Neural progenitor cell (in vitro differentiated cells): ENCODE data around the gene CFAP97D1. TPM values are rescaled to one million over a fixed set of nuclear protein-coding genes. Genes with fewer than 3 reads are reported as not detected.
"Not testable (repeated sequence)": the region's sequence is repeated elsewhere in the genome, so short reads cannot be mapped to it uniquely, and the experiment has no call there.

Source experiments
- DNase-seq: peaks from one replicate; pipeline ENCODE4 v3.0.0-alpha.2; 2016; ENCODE audit warnings: low spot score
- H2AFZ ChIP-seq: fragments of 200-600 bp; sonication (generic); replicated peaks from 2 replicates; pipeline ENCODE4 v1.6.1; 2016; ENCODE audit warnings: antibody characterized with exemption
- H3F3A ChIP-seq: fragments of 200-600 bp; sonication (generic); 2 replicates; pipeline ENCODE4 v1.6.1; 2016; ENCODE audit warnings: antibody characterized with exemption, low read depth
- H3K27ac ChIP-seq: fragments of 200-600 bp; sonication (generic); 2 replicates; pipeline ENCODE4 v1.5.1; 2016; ENCODE audit warnings: mild to moderate bottlenecking
- H3K27me3 ChIP-seq: fragments of 200-600 bp; sonication (generic); 2 replicates; pipeline ENCODE4 v1.6.1; 2016; ENCODE audit warnings: mild to moderate bottlenecking, moderate library complexity
- H3K36me3 ChIP-seq: fragments of 200-600 bp; sonication (generic); 2 replicates; pipeline ENCODE4 v1.5.1; 2016
- H3K4me1 ChIP-seq: fragments of 200-600 bp; sonication (generic); 2 replicates; pipeline ENCODE4 v1.6.1; 2016; ENCODE audit warnings: mixed run types
- H3K4me2 ChIP-seq: fragments of 200-600 bp; sonication (generic); 2 replicates; pipeline ENCODE4 v1.6.1; 2016
- H3K4me3 ChIP-seq: fragments of 200-600 bp; sonication (generic); 2 replicates; pipeline ENCODE4 v1.5.1; 2016
- H3K79me2 ChIP-seq: fragments of 200-600 bp; sonication (generic); 2 replicates; pipeline ENCODE4 v1.6.1; 2016; ENCODE audit warnings: low read depth
- H3K9ac ChIP-seq: fragments of 200-600 bp; sonication (generic); 2 replicates; pipeline ENCODE4 v1.6.1; 2016
- H3K9me3 ChIP-seq: fragments of 200-600 bp; sonication (generic); 2 replicates; pipeline ENCODE4 v1.5.1; 2016; ENCODE audit warnings: low read depth
- H4K20me1 ChIP-seq: fragments of 200-600 bp; sonication (generic); 2 replicates; pipeline ENCODE4 v1.6.1; 2016; ENCODE audit warnings: low read depth
- H3K27ac Mint-ChIP-seq: 3 replicates; pipeline ENCODE4 v1.8.0; 2021; ENCODE audit warnings: mixed read lengths
- H3K27me3 Mint-ChIP-seq: 2 replicates; pipeline ENCODE4 v1.8.0; 2022; ENCODE audit warnings: low read depth, mild to moderate bottlenecking, inconsistent platforms, moderate library complexity, mixed read lengths; ENCODE audit not compliant: insufficient read depth
- H3K36me3 Mint-ChIP-seq: 3 replicates; pipeline ENCODE4 v1.8.0; 2021; ENCODE audit warnings: mixed read lengths
- H3K4me1 Mint-ChIP-seq: 3 replicates; pipeline ENCODE4 v1.8.0; 2021; ENCODE audit warnings: mixed read lengths
- H3K4me3 Mint-ChIP-seq: 3 replicates; pipeline ENCODE4 v1.8.0; 2021; ENCODE audit warnings: mild to moderate bottlenecking, moderate library complexity, mixed read lengths
- H3K9me3 Mint-ChIP-seq: 3 replicates; pipeline ENCODE4 v1.8.0; 2020; ENCODE audit warnings: mixed read lengths
- CTCF ChIP-seq: fragments of 200-600 bp; sonication (generic); IDR thresholded peaks from 2 replicates; pipeline ENCODE4 v1.5.1; 2017; ENCODE audit warnings: antibody characterized with exemption, mild to moderate bottlenecking
- EZH2 ChIP-seq: fragments of 200-600 bp; sonication (generic); IDR thresholded peaks from 2 replicates; pipeline ENCODE4 v1.6.1; 2017; ENCODE audit warnings: antibody characterized with exemption, mild to moderate bottlenecking, moderate library complexity
- EZH2phosphoT487 ChIP-seq: fragments of 200-600 bp; sonication (generic); IDR thresholded peaks from 2 replicates; pipeline ENCODE4 v1.6.1; 2017; ENCODE audit warnings: antibody characterized with exemption
- total RNA-seq: library from RNA; depleted of rRNA; stranded (reverse); fragments of >200 nt; gene quantifications from 2 replicates; pipeline ENCODE4 v1.2.3, GENCODE V29; 2015; ENCODE audit warnings: low replicate concordance

CFAP97D1 gene
- total RNA-seq, 1 donor from 2014 or later: not detected

GRCh38 chr17:43790311-43790940, 10.2 kb downstream of the CFAP97D1 start:
- no peak for DNase-seq
- TF ChIP-seq EZH2phosphoT487: no peak
- TF ChIP-seq EZH2: no peak
- TF ChIP-seq CTCF: peak; percentile 13
- H3K36me3 Mint-ChIP-seq: no peaks in the 10 kb centered on the region
- Histone ChIP-seq H3K4me1 (no peaks in the 10 kb centered on the region), H3F3A (no peaks in the 10 kb centered on the region), H3K9me3 (no peaks in the 10 kb centered on the region), H3K27me3 (no peaks in the 10 kb centered on the region), H3K9ac (no peak overlapping the region), H3K36me3 (no peaks in the 10 kb centered on the region), H3K4me2 (no peak overlapping the region), H4K20me1 (no peaks in the 10 kb centered on the region), H2AFZ (no peak overlapping the region), H3K27ac (no peak overlapping the region), H3K4me3 (no peak overlapping the region), H3K79me2 (no peaks in the 10 kb centered on the region)
- H3K4me1 Mint-ChIP-seq: peaks cover 6% of the 10 kb centered on the region
- H3K27me3 Mint-ChIP-seq: peaks cover 7% of the 10 kb centered on the region
- peaks cover 10% of the 10 kb centered on the region for H3K9me3 Mint-ChIP-seq
- no peak overlapping the region for H3K27ac Mint-ChIP-seq
- H3K4me3 Mint-ChIP-seq: no peak overlapping the region

GRCh38 chr17:43791589-43791988, 11.4 kb downstream of the CFAP97D1 start:
- peak; percentile 34 for DNase-seq
- no peak overlapping the region for H3K4me3 ChIP-seq
- no peaks in the 10 kb centered on the region for H3K79me2 ChIP-seq
- H3K27me3 ChIP-seq: no peaks in the 10 kb centered on the region
- Mint-ChIP-seq H3K9me3 (peaks cover 10% of the 10 kb centered on the region), H3K36me3 (no peaks in the 10 kb centered on the region), H3K27me3 (peaks cover 5% of the 10 kb centered on the region), H3K4me1 (peaks cover 6% of the 10 kb centered on the region), H3K4me3 (peak overlapping the region; percentile 22), H3K27ac (no peak overlapping the region)
- no peak overlapping the region for H3K4me2 ChIP-seq
- no peak overlapping the region for H3K27ac ChIP-seq
- TF ChIP-seq EZH2phosphoT487 (no peak), CTCF (no peak), EZH2 (no peak)
- H3K9ac ChIP-seq: no peak overlapping the region
- H2AFZ ChIP-seq: peak overlapping the region; percentile 81
- no peaks in the 10 kb centered on the region for H4K20me1 ChIP-seq
- no peaks in the 10 kb centered on the region for H3K36me3 ChIP-seq
- no peaks in the 10 kb centered on the region for H3K9me3 ChIP-seq
- no peaks in the 10 kb centered on the region for H3K4me1 ChIP-seq
- no peaks in the 10 kb centered on the region for H3F3A ChIP-seq

- not testable (repeated sequence) for H3K4me3 ChIP-seq, H3F3A ChIP-seq, H3K4me1 ChIP-seq, DNase-seq, H3K36me3 Mint-ChIP-seq, H3K9me3 ChIP-seq, H3K27me3 Mint-ChIP-seq, H3K79me2 ChIP-seq, H3K36me3 ChIP-seq, H3K4me1 Mint-ChIP-seq, H3K27ac ChIP-seq, H3K27me3 ChIP-seq, H3K27ac Mint-ChIP-seq, H3K4me3 Mint-ChIP-seq, H4K20me1 ChIP-seq, H3K9ac ChIP-seq, H3K4me2 ChIP-seq, H2AFZ ChIP-seq
- H3K9me3 Mint-ChIP-seq: peaks cover 10% of the 10 kb centered on the region
Observed at GRCh38 chr17:43792668-43793067, 12.4 kb downstream of the CFAP97D1 start.

- not testable (repeated sequence) for H3K27ac Mint-ChIP-seq, H3K4me3 Mint-ChIP-seq, H3K9me3 Mint-ChIP-seq, H3K4me3 ChIP-seq, H3K9ac ChIP-seq, H3K4me1 Mint-ChIP-seq, H3K27me3 ChIP-seq, H2AFZ ChIP-seq, H3K36me3 ChIP-seq, H3K79me2 ChIP-seq, H3K4me2 ChIP-seq, H3K9me3 ChIP-seq, H3K27ac ChIP-seq, H4K20me1 ChIP-seq, DNase-seq, H3K27me3 Mint-ChIP-seq, H3F3A ChIP-seq, H3K36me3 Mint-ChIP-seq, H3K4me1 ChIP-seq
Observed at GRCh38 chr17:43798024-43798423, 17.8 kb downstream of the CFAP97D1 start.
